Trophoblast cell (in vitro differentiated cells and primary cell): ENCODE measurements around the gene DGKE.

Experiments used
- DNase-seq, 2 donors: peaks; one replicate each; pipeline ENCODE4 v3.0.0-alpha.2; 2016
- H2AFZ ChIP-seq: 2 replicates; pipeline ENCODE4 v1.6.1; 2013; ENCODE audit warnings: low read length, moderate library complexity, mild to moderate bottlenecking; ENCODE audit not compliant: insufficient read depth, poor library complexity
- H2AK5ac ChIP-seq: 2 replicates; pipeline ENCODE4 v1.6.1; 2013; ENCODE audit warnings: mild to moderate bottlenecking, low read length
- H2BK120ac ChIP-seq: 2 replicates; pipeline ENCODE4 v1.6.1; 2013; ENCODE audit warnings: low read length, mild to moderate bottlenecking, moderate library complexity; ENCODE audit not compliant: insufficient read depth, poor library complexity
- H2BK12ac ChIP-seq: 2 replicates; pipeline ENCODE4 v1.6.1; 2013; ENCODE audit warnings: mild to moderate bottlenecking, low read length, moderate library complexity
- H2BK5ac ChIP-seq: 2 replicates; pipeline ENCODE4 v1.6.1; 2013; ENCODE audit warnings: low read length, low read depth, moderate library complexity, mild to moderate bottlenecking; ENCODE audit not compliant: poor library complexity
- H3K14ac ChIP-seq: 2 replicates; pipeline ENCODE4 v1.6.1; 2013; ENCODE audit warnings: mild to moderate bottlenecking, low read length
- H3K18ac ChIP-seq: 2 replicates; pipeline ENCODE4 v1.6.1; 2013; ENCODE audit warnings: mild to moderate bottlenecking, low read length
- H3K23ac ChIP-seq: 2 replicates; pipeline ENCODE4 v1.6.1; 2013; ENCODE audit warnings: low read length
- H3K27ac ChIP-seq: 2 replicates; pipeline ENCODE4 v1.5.1; 2013; ENCODE audit warnings: low read depth, mild to moderate bottlenecking, inconsistent platforms, low read length, moderate library complexity
- H3K27me3 ChIP-seq: 2 replicates; pipeline ENCODE4 v1.6.1; 2013; ENCODE audit warnings: inconsistent platforms, mild to moderate bottlenecking, low read length, moderate library complexity; ENCODE audit not compliant: insufficient read depth
- H3K36me3 ChIP-seq, 2 experiments: 1 replicate in 1 of 2; 2 replicates in 1 of 2; pipeline ENCODE4 v1.6.1; 2013; ENCODE audit warnings: low read length in 2 of 2, mild to moderate bottlenecking in 2 of 2, moderate library complexity in 1 of 2; ENCODE audit not compliant: insufficient read depth in 2 of 2, control insufficient read depth in 1 of 2
- H3K4ac ChIP-seq: 2 replicates; pipeline ENCODE4 v1.6.1; 2013; ENCODE audit warnings: low read depth, mild to moderate bottlenecking, low read length, moderate library complexity
- H3K4me1 ChIP-seq, 2 experiments: 1 replicate in 1 of 2; 2 replicates in 1 of 2; pipeline ENCODE4 v1.6.1; 2013; ENCODE audit warnings: low read length in 2 of 2, mild to moderate bottlenecking in 2 of 2, moderate library complexity in 1 of 2; ENCODE audit not compliant: insufficient read depth in 2 of 2, control insufficient read depth in 1 of 2
- H3K4me2 ChIP-seq: 2 replicates; pipeline ENCODE4 v1.6.1; 2013; ENCODE audit warnings: inconsistent platforms, mild to moderate bottlenecking, low read length, moderate library complexity
- H3K4me3 ChIP-seq: 2 replicates; pipeline ENCODE4 v1.5.1; 2013; ENCODE audit warnings: mild to moderate bottlenecking, low read depth, low read length, inconsistent platforms
- H3K79me1 ChIP-seq: one replicate; pipeline ENCODE4 v1.6.1; 2013; ENCODE audit warnings: low read length
- H3K79me2 ChIP-seq: 2 replicates; pipeline ENCODE4 v1.6.1; 2013; ENCODE audit warnings: low read length, mild to moderate bottlenecking; ENCODE audit not compliant: control insufficient read depth, insufficient read depth, poor library complexity
- H3K9ac ChIP-seq: 2 replicates; pipeline ENCODE4 v1.6.1; 2013; ENCODE audit warnings: mild to moderate bottlenecking, low read length
- H3K9me3 ChIP-seq: 2 replicates; pipeline ENCODE4 v1.6.1; 2013; ENCODE audit warnings: low read depth, mild to moderate bottlenecking, control low read depth, inconsistent platforms, low read length; ENCODE audit not compliant: insufficient read depth
- H4K12ac ChIP-seq: 2 replicates; pipeline ENCODE4 v1.6.1; 2013; ENCODE audit warnings: low read depth, mild to moderate bottlenecking, low read length, moderate library complexity
- H4K8ac ChIP-seq: 2 replicates; pipeline ENCODE4 v1.6.1; 2013; ENCODE audit warnings: low read depth, mild to moderate bottlenecking, low read length, moderate library complexity
- H4K91ac ChIP-seq: one replicate; pipeline ENCODE4 v1.6.1; 2013; ENCODE audit warnings: low read depth, mild to moderate bottlenecking, low read length, moderate library complexity
- WGBS: extraction: QIAGEN DNeasy Blood & Tissue Kit; methylation state at CpG from one replicate; pipeline ENCODE4 v1.1.7; 2013; ENCODE audit warnings: missing lambda C conversion rate; ENCODE audit not compliant: insufficient read length, insufficient coverage; ENCODE audit errors: extremely low coverage; 5-methylcytosine and 5-hydroxymethylcytosine counted together

Gene DGKE

DNA sequence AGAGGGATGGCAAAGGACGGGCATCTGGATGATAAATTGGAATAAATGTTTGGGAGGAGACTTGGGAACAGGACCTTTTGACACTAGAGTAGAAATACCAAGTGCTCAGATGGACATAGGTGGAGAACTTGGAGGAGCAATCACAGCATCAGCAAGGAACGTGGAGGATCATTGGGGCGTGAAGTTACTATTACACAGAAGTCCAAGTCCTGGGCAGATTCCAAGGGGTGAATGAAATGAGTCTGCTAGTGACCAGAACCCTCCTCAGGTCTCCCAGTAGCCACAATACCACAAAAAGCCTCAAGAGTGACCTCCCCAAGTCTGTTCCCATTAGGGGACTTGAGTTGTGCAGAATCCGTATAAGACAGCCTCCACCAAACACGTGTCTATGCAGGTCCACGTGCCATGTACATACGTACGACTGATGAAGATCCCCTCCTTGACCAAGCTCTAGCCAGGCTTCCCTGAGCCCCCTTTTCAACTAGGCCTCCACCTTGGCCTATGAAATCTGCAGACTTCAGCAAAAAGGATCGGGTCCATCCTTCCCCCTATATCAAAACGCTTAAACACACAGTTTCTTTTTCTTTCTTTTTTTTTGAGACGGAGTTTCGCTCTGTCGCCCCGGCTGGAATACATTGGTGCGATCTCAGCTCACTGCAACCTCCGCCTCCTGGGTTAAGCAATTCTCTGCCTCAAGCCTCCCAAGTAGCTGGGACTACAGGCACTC lies 2.4 kb upstream of the DGKE start:
- Histone ChIP-seq H2BK5ac (no peak overlapping the region), H3K27me3 (no peaks in the 10 kb centered on the region), H2BK12ac (no peak overlapping the region), H3K14ac (no peak overlapping the region), H4K12ac (no peak overlapping the region), H3K4me2 (no peak overlapping the region), H4K8ac (no peak overlapping the region), H3K4me1 (peaks cover 5 to 6% of the 10 kb centered on the region in 2 experiments), H3K4ac (no peak overlapping the region), H3K18ac (no peak overlapping the region), H2BK120ac (no peak overlapping the region), H4K91ac (no peak overlapping the region), H3K9me3 (no peaks in the 10 kb centered on the region), H3K36me3 (peaks cover 3 to 4% of the 10 kb centered on the region in 2 experiments), H2AFZ (no peak overlapping the region), H3K27ac (no peak overlapping the region), H3K79me1 (peaks cover 10% of the 10 kb centered on the region), H2AK5ac (no peak overlapping the region), H3K23ac (no peak overlapping the region), H3K9ac (no peak overlapping the region), H3K79me2 (peaks cover 5% of the 10 kb centered on the region), H3K4me3 (no peak overlapping the region)
- no CpG with 5 or more reads among the region's 16 CpGs for WGBS
- DNase-seq: no peak

- Histone ChIP-seq H2BK120ac (no peak overlapping the region), H3K9me3 (no peaks in the 10 kb centered on the region), H3K27ac (no peak overlapping the region), H2AK5ac (no peak overlapping the region), H2BK12ac (no peak overlapping the region), H3K79me1 (peaks cover 10% of the 10 kb centered on the region), H3K4me2 (peak overlapping the region; percentile 16), H3K18ac (no peak overlapping the region), H3K36me3 (peaks cover 3 to 4% of the 10 kb centered on the region in 2 experiments), H3K4ac (no peak overlapping the region), H2BK5ac (no peak overlapping the region), H3K79me2 (peaks cover 5% of the 10 kb centered on the region), H2AFZ (no peak overlapping the region), H4K91ac (no peak overlapping the region), H4K12ac (no peak overlapping the region), H3K4me3 (no peak overlapping the region), H3K4me1 (peaks cover 5 to 6% of the 10 kb centered on the region in 2 experiments), H3K27me3 (no peaks in the 10 kb centered on the region), H4K8ac (no peak overlapping the region), H3K23ac (peak overlapping the region; percentile 76), H3K14ac (no peak overlapping the region), H3K9ac (peak overlapping the region; percentile 31)
- no peak for DNase-seq
- WGBS: no CpG with 5 or more reads among the region's 4 CpGs
These were observed 1.5 kb upstream of the DGKE start for GRCh38 chr17:56832446-56832845.

GRCh38 chr17:56833057-56833808 lies 718 bp upstream of the DGKE start:
- WGBS: no CpG with 5 or more reads among the region's 95 CpGs
- peak overlapping the region; percentile 67 for H2BK5ac ChIP-seq

DNA sequence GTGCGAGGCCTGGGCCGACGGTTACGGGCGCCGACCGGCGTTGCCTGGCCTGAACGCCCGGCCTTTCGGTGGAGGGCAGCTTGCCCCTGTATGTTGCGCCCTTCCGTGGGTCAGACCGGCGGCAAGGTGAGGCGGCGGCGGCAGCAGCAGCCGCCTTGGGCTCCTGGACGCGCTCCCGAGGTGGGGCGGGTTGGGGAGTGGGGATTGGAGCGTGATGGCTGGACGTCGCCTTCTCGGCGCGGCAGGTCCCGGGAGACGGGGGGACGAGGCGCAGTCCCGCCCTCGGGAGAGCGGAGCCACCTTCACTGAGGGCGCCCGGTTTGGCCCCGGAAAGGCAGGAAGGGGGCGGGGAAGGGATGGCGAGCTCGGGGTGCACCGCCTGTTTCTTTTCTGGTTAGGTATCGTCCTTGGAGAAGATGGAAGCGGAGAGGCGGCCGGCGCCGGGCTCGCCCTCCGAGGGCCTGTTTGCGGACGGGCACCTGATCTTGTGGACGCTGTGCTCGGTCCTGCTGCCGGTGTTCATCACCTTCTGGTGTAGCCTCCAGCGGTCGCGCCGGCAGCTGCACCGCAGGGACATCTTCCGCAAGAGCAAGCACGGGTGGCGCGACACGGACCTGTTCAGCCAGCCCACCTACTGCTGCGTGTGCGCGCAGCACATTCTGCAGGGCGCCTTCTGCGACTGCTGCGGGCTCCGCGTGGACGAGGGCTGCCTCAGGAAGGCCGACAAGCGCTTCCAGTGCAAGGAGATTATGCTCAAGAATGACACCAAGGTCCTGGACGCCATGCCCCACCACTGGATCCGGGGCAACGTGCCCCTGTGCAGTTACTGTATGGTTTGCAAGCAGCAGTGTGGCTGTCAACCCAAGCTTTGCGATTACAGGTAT lies 671 bp downstream of the DGKE start:
- Histone ChIP-seq H3K4me3 (peak overlapping the region; percentile 87), H4K91ac (peak overlapping the region; percentile 79), H2BK120ac (peak overlapping the region; percentile 24), H3K79me2 (peaks cover 5% of the 10 kb centered on the region), H3K27ac (no peak overlapping the region), H3K27me3 (no peaks in the 10 kb centered on the region), H2AFZ (peak overlapping the region; percentile 85), H3K79me1 (peaks cover 10% of the 10 kb centered on the region), H4K12ac (peak overlapping the region; percentile 28), H4K8ac (peak overlapping the region; percentile 71), H3K4ac (peak overlapping the region; percentile 35), H2AK5ac (no peak overlapping the region), H3K14ac (peak overlapping the region; percentile 76), H3K9ac (peak overlapping the region; percentile 37), H3K23ac (no peak overlapping the region), H3K9me3 (no peaks in the 10 kb centered on the region), H2BK5ac (peak overlapping the region; percentile 74), H3K4me1 (peaks cover 5 to 6% of the 10 kb centered on the region in 2 experiments), H3K36me3 (peaks cover 3 to 4% of the 10 kb centered on the region in 2 experiments), H3K4me2 (peak overlapping the region; percentile 86), H2BK12ac (peak overlapping the region; percentile 81), H3K18ac (peak overlapping the region; percentile 76)
- peak; percentile 59 to 67 for DNase-seq
- WGBS: no CpG with 5 or more reads among the region's 81 CpGs

More at GRCh38 chr17:56833057-56833808, 718 bp upstream of the DGKE start:
- H3K18ac ChIP-seq: peak overlapping the region; percentile 84
- H3K4me3 ChIP-seq: peak overlapping the region; percentile 73
- H3K9me3 ChIP-seq: no peaks in the 10 kb centered on the region
- H2AK5ac ChIP-seq: no peak overlapping the region
- peak overlapping the region; percentile 72 for H3K4me2 ChIP-seq
- H3K79me1 ChIP-seq: peaks cover 10% of the 10 kb centered on the region
- no peak overlapping the region for H2BK12ac ChIP-seq
- peak overlapping the region; percentile 0 for H3K9ac ChIP-seq
- H3K14ac ChIP-seq: peak overlapping the region; percentile 85
- H3K36me3 ChIP-seq: peaks cover 3 to 4% of the 10 kb centered on the region in 2 experiments
- no peak overlapping the region for H3K23ac ChIP-seq
- peak overlapping the region; percentile 74 for H4K12ac ChIP-seq
- peaks cover 5 to 6% of the 10 kb centered on the region in 2 experiments for H3K4me1 ChIP-seq
- H3K79me2 ChIP-seq: peaks cover 5% of the 10 kb centered on the region
- peak overlapping the region; percentile 59 for H4K8ac ChIP-seq
- peak overlapping the region; percentile 51 for H3K4ac ChIP-seq
- H3K27ac ChIP-seq: peak overlapping the region; percentile 68
- H2BK120ac ChIP-seq: peak overlapping the region; percentile 68
- H2AFZ ChIP-seq: peak overlapping the region; percentile 92
- peak; percentile 69 to 77 for DNase-seq
- peak overlapping the region; percentile 86 for H4K91ac ChIP-seq
- no peaks in the 10 kb centered on the region for H3K27me3 ChIP-seq
